Esophagus muscularis mucosa (tissue), 4 donors: Measurements from ENCODE around the gene ADA. TPM values are rescaled to one million over a fixed set of nuclear protein-coding genes. Genes with fewer than 3 reads are reported as not detected.
"Not testable (repeated sequence)": the region's sequence is repeated elsewhere in the genome, so short reads cannot be mapped to it uniquely, and the experiment has no call there.

Experiments
- DNase-seq: peaks from one replicate; pipeline ENCODE4 v3.0.0-alpha.2; 2017; ENCODE audit errors: extremely low spot score
- H3K27ac ChIP-seq, 4 donors: fragments of 200-600 bp; sonication (generic); replicated peaks in 1 of 4; 1 replicate in 3 of 4; 2 replicates in 1 of 4; pipeline ENCODE4 v1.5.1; 2016 to 2019; ENCODE audit warnings: mild to moderate bottlenecking in 1 of 4
- H3K27me3 ChIP-seq, 4 donors: fragments of 200-600 bp; sonication (generic); one replicate each; pipeline versions ENCODE4 v1.5.1 to v1.6.0; 2016 to 2019
- H3K36me3 ChIP-seq, 4 donors: fragments of 200-600 bp; sonication (generic); one replicate each; pipeline ENCODE4 v1.5.1; 2016 to 2019
- H3K4me1 ChIP-seq, 4 donors: fragments of 200-600 bp; sonication (generic); one replicate each; pipeline ENCODE4 v1.5.1; 2016 to 2019
- H3K4me3 ChIP-seq, 4 donors: fragments of 200-600 bp; sonication (generic); 1 replicate in 2 of 4; 2 replicates in 2 of 4; pipeline ENCODE4 v1.5.1; 2016 to 2019; ENCODE audit warnings: mild to moderate bottlenecking in 4 of 4, moderate library complexity in 1 of 4
- H3K9me3 ChIP-seq, 4 donors: fragments of 200-600 bp; sonication (generic); 1 replicate in 3 of 4; 2 replicates in 1 of 4; pipeline ENCODE4 v1.5.1; 2016 to 2019
- CTCF ChIP-seq, 3 experiments: fragments of 200-600 bp in 2 of 3; fragments of 450-650 bp in 1 of 3; sonication (generic) in 2 of 3; IDR thresholded peaks; one replicate each; pipeline ENCODE4 v1.5.1; 2017 to 2019; ENCODE audit warnings: antibody characterized with exemption in 3 of 3, mild to moderate bottlenecking in 2 of 3, moderate library complexity in 1 of 3
- EP300 ChIP-seq: sonication (generic); formaldehyde crosslinking; IDR thresholded peaks from one replicate; pipeline ENCODE4 v1.6.1; 2017; ENCODE audit warnings: antibody characterized with exemption
- POLR2A ChIP-seq: fragments of 450-650 bp; IDR thresholded peaks from one replicate; pipeline ENCODE4 v1.6.1; 2017; ENCODE audit warnings: antibody characterized with exemption, moderate library complexity, mild to moderate bottlenecking, low read depth
- POLR2AphosphoS5 ChIP-seq, 2 donors: sonication (generic); formaldehyde crosslinking; IDR thresholded peaks; one replicate each; pipeline ENCODE4 v1.6.1; 2017; ENCODE audit warnings: antibody characterized with exemption in 2 of 2
- WGBS: methylation state at CpG from one replicate; pipeline ENCODE4 v1.1.5; 2018; 5-methylcytosine and 5-hydroxymethylcytosine counted together
- intact Hi-C: fragments of 100-400 bp; cut with DNase I; formaldehyde crosslinking; loops from one replicate; pipeline ENCODE4 v1.15.1; 2023
- total RNA-seq, 4 donors: library from RNA; depleted of rRNA; stranded (reverse); fragments of >200 nt; gene quantifications; one replicate each; pipeline versions ENCODE4 v1.1.0 to v1.2.1, GENCODE V29; 2016

ADA gene
- total RNA-seq, 4 donors from 2014 or later: 9.6 to 18.4 (median 13.4) TPM

DNA sequence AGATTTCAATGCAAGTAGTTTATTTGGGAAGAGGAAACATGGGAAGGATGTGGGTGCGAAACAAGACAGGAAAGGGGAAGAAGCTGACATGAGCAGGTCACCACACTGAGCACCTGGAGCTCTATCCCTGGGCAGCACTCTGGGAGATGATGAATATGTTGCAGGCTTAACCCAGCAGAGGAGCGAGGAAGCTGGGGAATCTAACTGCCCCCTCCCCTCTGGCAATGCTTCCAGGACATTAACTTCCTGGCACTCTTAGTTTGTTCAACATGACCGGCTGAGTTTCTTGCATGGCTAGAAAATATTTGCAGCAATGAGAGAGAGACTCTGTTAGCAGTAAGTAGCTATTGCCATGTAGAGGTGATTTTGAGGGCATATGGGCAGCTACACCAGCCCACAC, 4.9 kb upstream of the ADA start:
- no peaks in the 10 kb centered on the region for H3K27me3 ChIP-seq
- no peak overlapping the region for H3K27ac ChIP-seq
- DNase-seq: no peak
- H3K9me3 ChIP-seq: no peaks in the 10 kb centered on the region
- H3K36me3 ChIP-seq: no peaks in the 10 kb centered on the region
- no peak for TF ChIP-seq POLR2A
- peaks cover 7 to 13% (median 8%) of the 10 kb centered on the region in 4 donors for H3K4me1 ChIP-seq
- no peak overlapping the region for H3K4me3 ChIP-seq
- 74% methylated on average over 3 of the region's 3 CpGs for WGBS
- intact Hi-C loops: no loop called here

DNA sequence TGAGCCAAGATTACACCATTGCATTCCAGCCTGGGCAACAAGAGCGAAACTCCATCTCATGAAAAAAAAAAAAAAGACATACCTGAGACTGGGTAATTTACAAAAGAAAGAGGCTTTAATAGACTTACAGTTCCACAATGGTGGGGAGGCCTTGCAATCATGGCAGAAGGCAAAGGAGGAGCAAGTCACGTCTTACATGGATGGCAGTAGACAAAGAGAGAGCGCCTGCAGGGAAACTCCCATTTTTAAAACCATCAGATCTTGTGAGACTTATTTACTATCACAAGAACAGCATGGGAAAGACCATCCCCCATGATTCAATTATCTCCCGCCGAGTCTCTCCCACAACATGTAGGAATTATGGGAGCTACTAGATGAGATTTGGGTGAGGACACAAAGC, 2.7 kb upstream of the ADA start:
- H3K36me3 ChIP-seq, H3K9me3 ChIP-seq, DNase-seq, intact Hi-C loops, H3K4me3 ChIP-seq, H3K27me3 ChIP-seq, H3K27ac ChIP-seq: not testable (repeated sequence)
- WGBS: 94% methylated on average over 5 of the region's 5 CpGs
- H3K4me1 ChIP-seq: peaks cover 16 to 29% (median 25%) of the 10 kb centered on the region in 4 donors

DNA sequence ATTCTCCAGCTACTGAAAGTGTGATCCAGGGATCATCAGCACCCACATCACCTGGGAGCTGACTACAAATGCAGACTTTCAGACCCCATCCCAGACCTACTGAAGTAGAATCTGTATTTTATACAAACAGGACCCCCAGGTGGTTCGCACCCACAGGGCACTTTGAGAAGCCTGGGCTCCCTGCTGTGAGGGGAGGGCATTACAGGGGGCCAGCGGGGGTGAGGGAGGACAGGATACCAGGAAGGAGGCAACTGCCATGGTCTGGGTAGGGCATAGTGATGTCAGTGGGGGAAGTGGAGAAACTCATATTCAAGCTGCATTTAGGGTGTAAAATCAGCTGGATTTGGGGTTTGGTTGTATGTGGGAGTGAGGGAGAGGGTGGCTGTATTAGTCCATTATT, 2.0 kb upstream of the ADA start:
- WGBS: 67% methylated on average over 2 of the region's 2 CpGs
- no peak overlapping the region for H3K4me3 ChIP-seq
- H3K9me3 ChIP-seq: no peaks in the 10 kb centered on the region
- no peak for DNase-seq
- H3K36me3 ChIP-seq: no peaks in the 10 kb centered on the region
- TF ChIP-seq EP300 (no peak), CTCF (IDR thresholded peaks at IDR 0.05) (no peak), POLR2A (no peak), POLR2AphosphoS5 (IDR thresholded peaks at IDR 0.05) (no peak)
- H3K27me3 ChIP-seq: no peaks in the 10 kb centered on the region
- no peak overlapping the region for H3K27ac ChIP-seq
- peaks cover 20 to 34% (median 27%) of the 10 kb centered on the region in 4 donors for H3K4me1 ChIP-seq
- intact Hi-C loops: no loop called here

DNA sequence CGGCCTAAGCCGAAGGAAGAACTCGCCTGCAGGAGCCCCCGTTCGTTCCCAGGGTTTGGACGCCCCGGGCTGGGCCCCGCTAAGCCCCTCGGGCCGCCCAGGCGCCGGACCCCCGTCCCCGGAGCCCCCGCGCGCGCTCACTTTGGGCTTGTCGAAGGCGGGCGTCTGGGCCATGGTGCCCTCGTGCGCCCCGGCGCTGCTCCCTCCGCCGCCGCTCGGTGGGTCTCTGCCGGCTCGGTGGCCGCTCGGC, 140 bp downstream of the ADA start:
- no peak for DNase-seq
- Histone ChIP-seq H3K4me3 (peak overlapping the region; percentile 74 to 87 (median 82)), H3K27ac (peak overlapping the region; percentile 77 to 88 (median 82)), H3K9me3 (no peaks in the 10 kb centered on the region), H3K36me3 (no peaks in the 10 kb centered on the region), H3K4me1 (peaks cover 31 to 50% (median 44%) of the 10 kb centered on the region in 4 donors), H3K27me3 (no peaks in the 10 kb centered on the region)
- intact Hi-C loops: no loop called here
- TF ChIP-seq CTCF (IDR thresholded peaks at IDR 0.05): no peak
- TF ChIP-seq EP300: no peak
- TF ChIP-seq POLR2A: no peak
- no peak for TF ChIP-seq POLR2AphosphoS5 (IDR thresholded peaks at IDR 0.05)
- WGBS: no CpG with 5 or more reads among the region's 33 CpGs

DNA sequence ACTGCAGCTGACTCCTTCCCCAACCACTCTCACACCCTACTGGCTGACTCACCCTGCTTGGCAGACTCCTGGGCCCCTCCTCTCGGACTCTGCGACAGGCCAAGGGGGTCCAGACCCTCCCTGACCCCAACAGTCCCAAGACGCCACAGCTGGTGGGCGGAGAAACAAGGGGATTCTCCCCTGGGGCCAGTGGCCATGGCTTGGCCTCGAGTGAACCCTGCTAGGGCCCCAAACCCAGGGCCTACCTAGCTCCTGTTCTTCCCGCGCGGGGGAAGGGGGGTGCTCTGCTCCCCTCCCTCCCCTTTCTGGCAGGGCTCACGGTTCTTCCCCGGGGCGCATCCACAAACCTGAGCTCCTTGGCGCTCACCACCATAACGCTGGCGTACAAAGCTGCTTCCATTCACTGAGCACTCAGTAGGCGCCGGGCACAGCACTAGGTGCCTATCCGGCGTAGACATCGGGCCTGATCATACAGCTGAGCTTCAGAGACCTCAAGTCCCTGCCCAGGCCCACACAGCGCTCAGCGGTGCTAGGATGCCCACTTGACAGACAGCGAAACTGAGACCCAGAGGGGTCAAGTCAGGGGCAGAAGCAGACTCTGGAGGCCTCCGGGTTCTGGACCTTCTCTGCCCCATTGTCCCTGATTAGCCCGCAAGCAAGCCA, 597 bp downstream of the ADA start:
- no peak for DNase-seq
- Histone ChIP-seq H3K4me1 (peaks cover 36 to 55% (median 48%) of the 10 kb centered on the region in 4 donors), H3K9me3 (no peaks in the 10 kb centered on the region), H3K27me3 (no peaks in the 10 kb centered on the region), H3K4me3 (peak overlapping the region; percentile 74 to 87 (median 82)), H3K36me3 (no peaks in the 10 kb centered on the region), H3K27ac (peak overlapping the region; percentile 77 to 88 (median 82))
- 57% methylated on average over 7 of the region's 24 CpGs for WGBS
- TF ChIP-seq CTCF (IDR thresholded peaks at IDR 0.05): no peak
- TF ChIP-seq POLR2AphosphoS5 (IDR thresholded peaks at IDR 0.05): no peak
- no peak for TF ChIP-seq POLR2A
- TF ChIP-seq EP300: no peak
- intact Hi-C loops: no loop called here

GRCh38 chr20:44649976-44650375, 1.5 kb downstream of the ADA start:
- Histone ChIP-seq H3K36me3 (no peaks in the 10 kb centered on the region), H3K27me3 (no peaks in the 10 kb centered on the region), H3K4me3 (peak overlapping the region in 3 of 4 donors; percentile 4 to 80 (median 74)), H3K9me3 (no peaks in the 10 kb centered on the region), H3K27ac (no peak overlapping the region), H3K4me1 (peaks cover 41 to 61% (median 53%) of the 10 kb centered on the region in 4 donors)
- intact Hi-C loops: no loop called here
- no peak for TF ChIP-seq CTCF (IDR thresholded peaks at IDR 0.05)
- no peak for TF ChIP-seq POLR2A
- no peak for TF ChIP-seq EP300
- no peak for TF ChIP-seq POLR2AphosphoS5 (IDR thresholded peaks at IDR 0.05)
- DNase-seq: no peak
- WGBS: 85% methylated on average over 6 of the region's 6 CpGs
